SK-N-SH (cell line): ENCODE data around the gene ANKRD11.

Experiments
- JUND ChIP-seq: IDR thresholded peaks from 2 replicates; pipeline ENCODE4 v1.4.0; 2012
- MXI1 ChIP-seq: IDR thresholded peaks from 2 replicates; pipeline ENCODE4 v1.6.1; 2012; ENCODE audit warnings: mild to moderate bottlenecking, low read depth, low read length, improper control_type of control experiment
- SMC3 ChIP-seq: IDR thresholded peaks from 2 replicates; pipeline ENCODE4 v1.6.1; 2012; ENCODE audit warnings: low read depth, low read length, improper control_type of control experiment
- TF ChIP-seq, protein P1 (sequence below): fragments of 200-600 bp; sonication (generic); IDR thresholded peaks from 2 replicates; pipeline ENCODE4 v1.6.1; 2017; ENCODE audit warnings: antibody characterized with exemption, mild to moderate bottlenecking, moderate library complexity

DNA sequence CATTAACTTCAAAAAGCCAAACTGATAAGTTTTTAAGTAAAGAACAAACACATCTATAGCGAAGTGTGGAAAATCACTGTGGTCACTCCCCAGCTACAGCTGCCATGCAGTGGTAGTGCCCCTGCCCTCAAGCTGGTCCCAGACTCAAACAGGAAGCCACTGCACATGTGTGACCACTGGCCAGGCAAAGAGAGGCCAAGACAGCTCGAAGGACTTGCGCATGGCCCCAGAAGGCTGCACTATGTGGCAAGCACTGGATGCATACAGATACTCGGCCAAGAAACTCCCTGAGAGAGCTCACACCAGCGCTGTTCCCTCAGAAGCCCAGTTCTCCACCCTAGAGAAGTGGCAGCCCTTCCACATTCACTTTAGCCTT, 82.4 kb downstream of the ANKRD11 start:
- TF ChIP-seq, protein P1, sequence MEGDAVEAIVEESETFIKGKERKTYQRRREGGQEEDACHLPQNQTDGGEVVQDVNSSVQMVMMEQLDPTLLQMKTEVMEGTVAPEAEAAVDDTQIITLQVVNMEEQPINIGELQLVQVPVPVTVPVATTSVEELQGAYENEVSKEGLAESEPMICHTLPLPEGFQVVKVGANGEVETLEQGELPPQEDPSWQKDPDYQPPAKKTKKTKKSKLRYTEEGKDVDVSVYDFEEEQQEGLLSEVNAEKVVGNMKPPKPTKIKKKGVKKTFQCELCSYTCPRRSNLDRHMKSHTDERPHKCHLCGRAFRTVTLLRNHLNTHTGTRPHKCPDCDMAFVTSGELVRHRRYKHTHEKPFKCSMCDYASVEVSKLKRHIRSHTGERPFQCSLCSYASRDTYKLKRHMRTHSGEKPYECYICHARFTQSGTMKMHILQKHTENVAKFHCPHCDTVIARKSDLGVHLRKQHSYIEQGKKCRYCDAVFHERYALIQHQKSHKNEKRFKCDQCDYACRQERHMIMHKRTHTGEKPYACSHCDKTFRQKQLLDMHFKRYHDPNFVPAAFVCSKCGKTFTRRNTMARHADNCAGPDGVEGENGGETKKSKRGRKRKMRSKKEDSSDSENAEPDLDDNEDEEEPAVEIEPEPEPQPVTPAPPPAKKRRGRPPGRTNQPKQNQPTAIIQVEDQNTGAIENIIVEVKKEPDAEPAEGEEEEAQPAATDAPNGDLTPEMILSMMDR, result no peak
- TF ChIP-seq SMC3, result no peak
- no peak for TF ChIP-seq MXI1
- no peak for TF ChIP-seq JUND
